ENCODE data around the gene ARHGEF7.

The ARHGEF7 gene

GRCh38 chr13:111118898-111119607 is 3.9 kb downstream of the ARHGEF7 start:
- peaks cover 2% of the 10 kb centered on the region for H3K36me3 Mint-ChIP-seq
- peaks cover 12% of the 10 kb centered on the region for H3K4me1 Mint-ChIP-seq
- H3K9me3 Mint-ChIP-seq: no peaks in the 10 kb centered on the region
- no peak overlapping the region for H3K27ac Mint-ChIP-seq
- CTCF ChIA-PET: no interaction called here
- H3K27me3 Mint-ChIP-seq: peaks cover 78% of the 10 kb centered on the region
- H3K4me3 Mint-ChIP-seq: no peak overlapping the region
- DNase-seq: no peak

- H3K27me3 Mint-ChIP-seq: peaks cover 79% of the 10 kb centered on the region
- H3K4me3 Mint-ChIP-seq: no peak overlapping the region
- H3K27ac Mint-ChIP-seq: no peak overlapping the region
- CTCF ChIA-PET: no interaction called here
- H3K4me1 Mint-ChIP-seq: peaks cover 5% of the 10 kb centered on the region
- no peaks in the 10 kb centered on the region for H3K36me3 Mint-ChIP-seq
- no peaks in the 10 kb centered on the region for H3K9me3 Mint-ChIP-seq
- DNase-seq: no peak
These were observed 4.9 kb downstream of the ARHGEF7 start for GRCh38 chr13:111119966-111120365.

GRCh38 chr13:111120422-111120821 is 5.3 kb downstream of the ARHGEF7 start:
- Mint-ChIP-seq H3K27ac (no peak overlapping the region), H3K27me3 (peaks cover 78% of the 10 kb centered on the region), H3K9me3 (no peaks in the 10 kb centered on the region), H3K36me3 (no peaks in the 10 kb centered on the region), H3K4me1 (peaks cover 5% of the 10 kb centered on the region), H3K4me3 (no peak overlapping the region)
- CTCF ChIA-PET: no interaction called here
- no peak for DNase-seq

- Mint-ChIP-seq H3K4me1 (peaks cover 4% of the 10 kb centered on the region), H3K27me3 (peaks cover 76% of the 10 kb centered on the region), H3K27ac (no peak overlapping the region), H3K36me3 (no peaks in the 10 kb centered on the region), H3K4me3 (no peak overlapping the region), H3K9me3 (no peaks in the 10 kb centered on the region)
- CTCF ChIA-PET: no interaction called here
- DNase-seq: no peak
These were observed 5.8 kb downstream of the ARHGEF7 start for GRCh38 chr13:111120913-111121312.

GRCh38 chr13:111121506-111121905 is 6.4 kb downstream of the ARHGEF7 start:
- H3K4me3 Mint-ChIP-seq: no peak overlapping the region
- H3K27me3 Mint-ChIP-seq: peaks cover 75% of the 10 kb centered on the region
- H3K9me3 Mint-ChIP-seq: no peaks in the 10 kb centered on the region
- H3K36me3 Mint-ChIP-seq: no peaks in the 10 kb centered on the region
- no peaks in the 10 kb centered on the region for H3K4me1 Mint-ChIP-seq
- H3K27ac Mint-ChIP-seq: no peak overlapping the region
- CTCF ChIA-PET: no interaction called here
- DNase-seq: no peak

GRCh38 chr13:111122056-111122455 is 6.9 kb downstream of the ARHGEF7 start:
- no peaks in the 10 kb centered on the region for H3K9me3 Mint-ChIP-seq
- peaks cover 73% of the 10 kb centered on the region for H3K27me3 Mint-ChIP-seq

GRCh38 chr13:111122631-111123030 is 7.5 kb downstream of the ARHGEF7 start:
- Mint-ChIP-seq H3K9me3 (no peaks in the 10 kb centered on the region), H3K4me1 (no peaks in the 10 kb centered on the region), H3K36me3 (no peaks in the 10 kb centered on the region), H3K27me3 (peaks cover 67% of the 10 kb centered on the region), H3K27ac (no peak overlapping the region), H3K4me3 (no peak overlapping the region)
- CTCF ChIA-PET: no interaction called here
- DNase-seq: no peak

More at GRCh38 chr13:111122056-111122455, 6.9 kb downstream of the ARHGEF7 start:
- no peak for DNase-seq
- Mint-ChIP-seq H3K4me1 (no peaks in the 10 kb centered on the region), H3K36me3 (no peaks in the 10 kb centered on the region), H3K4me3 (no peak overlapping the region), H3K27ac (no peak overlapping the region)
- CTCF ChIA-PET: no interaction called here

- Mint-ChIP-seq H3K27ac (no peak overlapping the region), H3K36me3 (no peaks in the 10 kb centered on the region), H3K4me1 (no peaks in the 10 kb centered on the region), H3K4me3 (no peak overlapping the region), H3K27me3 (peaks cover 61% of the 10 kb centered on the region), H3K9me3 (no peaks in the 10 kb centered on the region)
- DNase-seq: no peak
- CTCF ChIA-PET: no interaction called here
These were observed 8.1 kb downstream of the ARHGEF7 start for GRCh38 chr13:111123221-111123620.

- H3K27me3 Mint-ChIP-seq: peaks cover 57% of the 10 kb centered on the region
- no peak for DNase-seq
- no peaks in the 10 kb centered on the region for H3K4me1 Mint-ChIP-seq
- no peak overlapping the region for H3K27ac Mint-ChIP-seq
- H3K9me3 Mint-ChIP-seq: no peaks in the 10 kb centered on the region
- H3K36me3 Mint-ChIP-seq: no peaks in the 10 kb centered on the region
- no peak overlapping the region for H3K4me3 Mint-ChIP-seq
- CTCF ChIA-PET: no interaction called here
These were observed 8.5 kb downstream of the ARHGEF7 start for GRCh38 chr13:111123649-111124048.

GRCh38 chr13:111126509-111126908 is 11.4 kb downstream of the ARHGEF7 start:
- H3K36me3 Mint-ChIP-seq: no peaks in the 10 kb centered on the region
- no peaks in the 10 kb centered on the region for H3K9me3 Mint-ChIP-seq
- CTCF ChIA-PET: interaction anchor here (0.7 to 1.1 kb wide), 2 partner anchors 16 to 367 kb away, joined by 3 read pairs; no protein-coding TSS in a partner anchor
- no peak overlapping the region for H3K27ac Mint-ChIP-seq
- H3K4me1 Mint-ChIP-seq: no peaks in the 10 kb centered on the region
- DNase-seq: no peak
- no peak overlapping the region for H3K4me3 Mint-ChIP-seq
- H3K27me3 Mint-ChIP-seq: peaks cover 49% of the 10 kb centered on the region

GRCh38 chr13:111129465-111130115 is 14.5 kb downstream of the ARHGEF7 start:
- no peak for DNase-seq
- Mint-ChIP-seq H3K4me3 (no peak overlapping the region), H3K27ac (no peak overlapping the region), H3K36me3 (no peaks in the 10 kb centered on the region), H3K4me1 (no peaks in the 10 kb centered on the region), H3K27me3 (peaks cover 27% of the 10 kb centered on the region), H3K9me3 (no peaks in the 10 kb centered on the region)
- CTCF ChIA-PET: no interaction called here

- Mint-ChIP-seq H3K27ac (no peak overlapping the region), H3K4me1 (no peaks in the 10 kb centered on the region)
These were observed 15.0 kb downstream of the ARHGEF7 start for GRCh38 chr13:111130116-111130508.

GRCh38 chr13:111131048-111131447 is 15.9 kb downstream of the ARHGEF7 start:
- no peak overlapping the region for H3K4me3 Mint-ChIP-seq
- no peak overlapping the region for H3K27ac Mint-ChIP-seq

More at GRCh38 chr13:111130116-111130508, 15.0 kb downstream of the ARHGEF7 start:
- H3K9me3 Mint-ChIP-seq: no peaks in the 10 kb centered on the region
- H3K36me3 Mint-ChIP-seq: no peaks in the 10 kb centered on the region
- no peak overlapping the region for H3K4me3 Mint-ChIP-seq
- CTCF ChIA-PET: no interaction called here
- peaks cover 22% of the 10 kb centered on the region for H3K27me3 Mint-ChIP-seq
- DNase-seq: no peak

GRCh38 chr13:111131611-111132010 is 16.5 kb downstream of the ARHGEF7 start:
- no peaks in the 10 kb centered on the region for H3K9me3 Mint-ChIP-seq
- no peaks in the 10 kb centered on the region for H3K4me1 Mint-ChIP-seq
- CTCF ChIA-PET: no interaction called here
- H3K36me3 Mint-ChIP-seq: no peaks in the 10 kb centered on the region
- H3K27me3 Mint-ChIP-seq: peaks cover 15% of the 10 kb centered on the region
- no peak for DNase-seq
- H3K27ac Mint-ChIP-seq: no peak overlapping the region
- no peak overlapping the region for H3K4me3 Mint-ChIP-seq

More at GRCh38 chr13:111131048-111131447, 15.9 kb downstream of the ARHGEF7 start:
- CTCF ChIA-PET: interaction anchor here (0.6 kb wide), 1 partner anchor 269 kb away, joined by 3 read pairs; no protein-coding TSS in a partner anchor
- peaks cover 17% of the 10 kb centered on the region for H3K27me3 Mint-ChIP-seq
- H3K9me3 Mint-ChIP-seq: no peaks in the 10 kb centered on the region
- no peaks in the 10 kb centered on the region for H3K4me1 Mint-ChIP-seq
- H3K36me3 Mint-ChIP-seq: no peaks in the 10 kb centered on the region
- no peak for DNase-seq

GRCh38 chr13:111132948-111133347 is 17.8 kb downstream of the ARHGEF7 start:
- no peaks in the 10 kb centered on the region for H3K9me3 Mint-ChIP-seq
- no peak overlapping the region for H3K27ac Mint-ChIP-seq
- DNase-seq: no peak
- H3K4me1 Mint-ChIP-seq: no peaks in the 10 kb centered on the region
- peaks cover 26% of the 10 kb centered on the region for H3K27me3 Mint-ChIP-seq
- no peaks in the 10 kb centered on the region for H3K36me3 Mint-ChIP-seq
- CTCF ChIA-PET: no interaction called here
- H3K4me3 Mint-ChIP-seq: no peak overlapping the region
